HL-60 (cell line): ENCODE data around the gene ZIC4.

ENCODE experiments used
- DNase-seq, 2 experiments: peaks; one replicate each; pipeline ENCODE4 v3.0.0-alpha.2; 2010 to 2020; ENCODE audit warnings: low read depth in 1 of 2, low spot score in 1 of 2
- H3K27ac ChIP-seq: fragments of 250-450 bp; sonication (Bioruptor Pico); replicated peaks from 2 replicates; pipeline ENCODE4 v1.5.1; 2020; ENCODE audit warnings: mild to moderate bottlenecking, moderate library complexity
- H3K27me3 ChIP-seq: fragments of 250-450 bp; sonication (Bioruptor Pico); 2 replicates; pipeline ENCODE4 v1.5.1; 2021; ENCODE audit warnings: mild to moderate bottlenecking, moderate library complexity; ENCODE audit not compliant: insufficient read depth, poor library complexity, severe bottlenecking
- H3K4me3 ChIP-seq: replicated peaks from 2 replicates; pipeline ENCODE4 v1.5.1; 2011; ENCODE audit warnings: mild to moderate bottlenecking, control low read depth, low read length; ENCODE audit not compliant: insufficient read depth
- CTCF ChIP-seq: IDR thresholded peaks from one replicate; pipeline ENCODE4 v1.5.1; 2011; ENCODE audit warnings: low read length, control low read depth, inconsistent platforms; ENCODE audit not compliant: insufficient read depth
- GABPA ChIP-seq: IDR thresholded peaks from 2 replicates; pipeline ENCODE4 v1.6.1; 2012; ENCODE audit warnings: low read depth
- POLR2AphosphoS5 ChIP-seq: IDR thresholded peaks from 2 replicates; pipeline ENCODE4 v1.6.1; 2012; ENCODE audit warnings: low read depth
- REST ChIP-seq: IDR thresholded peaks from 2 replicates; pipeline ENCODE4 v1.6.1; 2012; ENCODE audit warnings: low read depth; ENCODE audit not compliant: insufficient replicate concordance
- SPI1 ChIP-seq: IDR thresholded peaks from 2 replicates; pipeline ENCODE4 v1.6.1; 2012; ENCODE audit warnings: low read depth, mild to moderate bottlenecking, borderline replicate concordance

Gene ZIC4

GRCh38 chr3:147414390-147415138 lies 8.2 kb upstream of the ZIC4 start:
- TF ChIP-seq SPI1 (no peak), POLR2AphosphoS5 (no peak), GABPA (no peak), CTCF (no peak), REST (no peak)
- Histone ChIP-seq H3K4me3 (no peak overlapping the region), H3K27me3 (peaks cover 73% of the 10 kb centered on the region), H3K27ac (no peak overlapping the region)
- DNase-seq: no peak

GRCh38 chr3:147413686-147414389 lies 7.5 kb upstream of the ZIC4 start:
- no peak overlapping the region for H3K4me3 ChIP-seq
- peaks cover 69% of the 10 kb centered on the region for H3K27me3 ChIP-seq
- H3K27ac ChIP-seq: no peak overlapping the region
- TF ChIP-seq POLR2AphosphoS5: no peak
- TF ChIP-seq REST: no peak
- no peak for TF ChIP-seq SPI1
- no peak for TF ChIP-seq CTCF
- no peak for TF ChIP-seq GABPA
- DNase-seq: no peak

- DNase-seq: no peak
- Histone ChIP-seq H3K27ac (no peak overlapping the region), H3K4me3 (no peak overlapping the region), H3K27me3 (peaks cover 68% of the 10 kb centered on the region)
- TF ChIP-seq REST (no peak), CTCF (no peak), SPI1 (no peak), POLR2AphosphoS5 (no peak), GABPA (no peak)
Observed at GRCh38 chr3:147412917-147413685, 6.8 kb upstream of the ZIC4 start.
